HCT116 (cell line): ENCODE measurements around the gene DEF6. TPM values are rescaled to one million over a fixed set of nuclear protein-coding genes. Genes with fewer than 3 reads are reported as not detected.

Experiments used
- ATAC-seq: fragments of 200-7000 bp; cut with Tn5 transposase; 2 replicates; pipeline ENCODE4 v1.9.1; 2020; ENCODE audit warnings: mild to moderate bottlenecking, moderate library complexity
- BruUV-seq: library from RNA; stranded (reverse); fragments of 400-500 nt; replicated peaks from 2 replicates; lab custom pipeline; 2021; lab: Mats Ljungman, UMichigan
- CTCF ChIA-PET: fragments of 300-600 bp; sonication (Branson Sonifier 250); formaldehyde crosslinking; loops from one replicate; lab custom pipeline; 2021; ENCODE audit warnings: antibody characterized with exemption; lab: Charles Lee
- POLR2A ChIA-PET: fragments of 300-600, 350-600 bp; sonication (Branson Sonifier 250); formaldehyde crosslinking; loops from one replicate; lab custom pipeline; 2021; ENCODE audit warnings: antibody characterized with exemption; lab: Charles Lee
- RAD21 ChIA-PET, 2 experiments: fragments of 300-600 bp; sonication (Branson Sonifier 250); formaldehyde crosslinking; loops; one replicate each; lab custom pipeline; 2023; ENCODE audit warnings: low total read pairs in 2 of 2; ENCODE audit not compliant: uncharacterized antibody in 2 of 2, unreplicated experiment in 2 of 2, low non-redundant PET in 1 of 2; lab: Charles Lee
- DNase-seq: peaks from one replicate; pipeline ENCODE4 v3.0.0-alpha.2; 2010; ENCODE audit warnings: low read depth, low spot score
- H2AFZ ChIP-seq: fragments of 200-600 bp; shearing (Covaris generic), sonication (generic); 2 replicates; pipeline ENCODE4 v1.6.1; 2017; ENCODE audit warnings: low read depth, mixed run types, mixed read lengths, antibody characterized with exemption, low read length; ENCODE audit not compliant: poor library complexity, severe bottlenecking
- H3K27ac ChIP-seq: 2 replicates; pipeline ENCODE4 v1.5.1; 2012; ENCODE audit warnings: low read depth, low read length
- H3K27me3 ChIP-seq: fragments of 200-600 bp; sonication (generic); 2 replicates; pipeline ENCODE4 v1.6.1; 2016; ENCODE audit warnings: mixed run types, low read length, mixed read lengths; ENCODE audit not compliant: insufficient read depth
- H3K36me3 ChIP-seq, 2 experiments: fragments of 200-500 bp in 1 of 2; fragments of 200-600 bp in 1 of 2; sonication (Bioruptor generic) in 1 of 2; sonication (generic) in 1 of 2; 2 replicates each; pipeline versions ENCODE4 v1.5.1 to v1.6.1; 2014 to 2016; ENCODE audit warnings: low read length in 2 of 2, inconsistent platforms in 1 of 2, mixed read lengths in 1 of 2, mixed run types in 1 of 2; ENCODE audit not compliant: insufficient read depth in 2 of 2, control insufficient read depth in 1 of 2
- H3K4me1 ChIP-seq, 2 experiments: fragments of 200-600 bp in 1 of 2; sonication (generic) in 1 of 2; 2 replicates each; pipeline versions ENCODE4 v1.5.1 to v1.6.1; 2012 to 2017; ENCODE audit warnings: low read length in 2 of 2, inconsistent platforms in 1 of 2, mild to moderate bottlenecking in 1 of 2, mixed read lengths in 1 of 2, mixed run types in 1 of 2, moderate library complexity in 1 of 2; ENCODE audit not compliant: insufficient read depth in 2 of 2, control insufficient read depth in 1 of 2
- H3K4me2 ChIP-seq: fragments of 200-600 bp; sonication (generic); 2 replicates; pipeline ENCODE4 v1.6.1; 2017; ENCODE audit warnings: mixed run types, low read length, mixed read lengths
- H3K4me3 ChIP-seq, 2 experiments: fragments of 200-600 bp in 1 of 2; sonication (generic) in 1 of 2; replicated peaks in 1 of 2; 2 replicates each; pipeline ENCODE4 v1.5.1; 2011 to 2016; ENCODE audit warnings: low read length in 2 of 2, control low read depth in 1 of 2, low read depth in 1 of 2, mild to moderate bottlenecking in 1 of 2, mixed read lengths in 1 of 2, mixed run types in 1 of 2
- H3K79me2 ChIP-seq: fragments of 200-600 bp; sonication (generic); 2 replicates; pipeline ENCODE4 v1.6.1; 2017; ENCODE audit warnings: mild to moderate bottlenecking, mixed run types, low read length, moderate library complexity, mixed read lengths; ENCODE audit not compliant: insufficient read depth
- H3K9ac ChIP-seq: fragments of 200-600 bp; sonication (generic); 2 replicates; pipeline ENCODE4 v1.6.1; 2016; ENCODE audit warnings: low read length, mixed read lengths
- H3K9me2 ChIP-seq: fragments of 200-600 bp; sonication (generic), shearing (Covaris generic); 2 replicates; pipeline ENCODE4 v1.6.1; 2017; ENCODE audit warnings: mixed run types, mild to moderate bottlenecking, moderate library complexity; ENCODE audit not compliant: insufficient read depth
- H3K9me3 ChIP-seq, 2 experiments: fragments of 200-500 bp in 1 of 2; fragments of 200-600 bp in 1 of 2; sonication (Bioruptor generic) in 1 of 2; sonication (generic) in 1 of 2; 2 replicates each; pipeline ENCODE4 v1.6.1; 2014 to 2017; ENCODE audit warnings: low read length in 2 of 2, mixed read lengths in 2 of 2, inconsistent platforms in 1 of 2, low read depth in 1 of 2, mild to moderate bottlenecking in 1 of 2, mixed run types in 1 of 2, moderate library complexity in 1 of 2; ENCODE audit not compliant: control insufficient read depth in 1 of 2, insufficient read depth in 1 of 2
- H4K20me1 ChIP-seq: fragments of 200-600 bp; sonication (generic), shearing (Covaris generic); 2 replicates; pipeline ENCODE4 v1.6.1; 2017; ENCODE audit warnings: mixed run types, mild to moderate bottlenecking, moderate library complexity; ENCODE audit not compliant: insufficient read depth
- EZH2 ChIP-seq: fragments of 200-600 bp; sonication (generic); IDR thresholded peaks from 2 replicates; pipeline ENCODE4 v1.6.1; 2017; ENCODE audit warnings: antibody characterized with exemption, mixed run types
- EZH2phosphoT487 ChIP-seq: fragments of 200-600 bp; IDR thresholded peaks from 2 replicates; pipeline ENCODE4 v1.6.1; 2018; ENCODE audit warnings: antibody characterized with exemption, borderline replicate concordance
- FOSL1 ChIP-seq: IDR thresholded peaks from 2 replicates; pipeline ENCODE4 v1.6.1; 2012; ENCODE audit warnings: low read depth
- POLR2AphosphoS5 ChIP-seq: IDR thresholded peaks from 2 replicates; pipeline ENCODE4 v1.6.1; 2011; ENCODE audit warnings: mild to moderate bottlenecking, low read depth, low read length, moderate library complexity
- SIN3A ChIP-seq: IDR thresholded peaks from 2 replicates; pipeline ENCODE4 v1.6.1; 2012; ENCODE audit warnings: low read depth
- SRF ChIP-seq: IDR thresholded peaks from 2 replicates; pipeline ENCODE4 v1.6.1; 2012; ENCODE audit warnings: low read depth
- ZFX ChIP-seq: fragments of 450-650 bp; IDR thresholded peaks from 2 replicates; pipeline ENCODE4 v1.6.1; 2017
- ZNF274 ChIP-seq: fragments of 200-500 bp; sonication (Bioruptor generic); IDR thresholded peaks from 2 replicates; pipeline ENCODE4 v1.6.1; 2014; ENCODE audit warnings: mild to moderate bottlenecking, low read depth, low read length, inconsistent platforms
- intact Hi-C: fragments of 100-400 bp; cut with micrococcal nuclease; formaldehyde crosslinking; loops from 2 replicates; pipeline ENCODE4 v1.10.0; 2022
- total RNA-seq: library from RNA; stranded (reverse); gene quantifications from one replicate; pipeline ENCODE4 v1.2.1, GENCODE V29; 2021; ENCODE audit not compliant: unreplicated experiment
- TF ChIP-seq, protein P1 (sequence below), 3 experiments: fragments of 200-600 bp in 1 of 3; sonication (generic) in 1 of 3; IDR thresholded peaks in 2 of 3; conservative IDR thresholded peaks in 1 of 3; 2 replicates each; pipeline ENCODE4 v1.5.1; 2012 to 2017; ENCODE audit warnings: low read depth in 2 of 3, low read length in 2 of 3, antibody characterized with exemption in 1 of 3, borderline replicate concordance in 1 of 3, control low read depth in 1 of 3, mild to moderate bottlenecking in 1 of 3, mixed read lengths in 1 of 3, mixed run types in 1 of 3, moderate library complexity in 1 of 3; ENCODE audit not compliant: insufficient read depth in 1 of 3
- TF ChIP-seq, protein P2 (sequence below): IDR thresholded peaks from 2 replicates; pipeline ENCODE4 v1.6.1; 2012; ENCODE audit warnings: low read depth

DEF6 gene
- total RNA-seq, 1 experiment from 2014 or later, result 40.4 TPM

DNA sequence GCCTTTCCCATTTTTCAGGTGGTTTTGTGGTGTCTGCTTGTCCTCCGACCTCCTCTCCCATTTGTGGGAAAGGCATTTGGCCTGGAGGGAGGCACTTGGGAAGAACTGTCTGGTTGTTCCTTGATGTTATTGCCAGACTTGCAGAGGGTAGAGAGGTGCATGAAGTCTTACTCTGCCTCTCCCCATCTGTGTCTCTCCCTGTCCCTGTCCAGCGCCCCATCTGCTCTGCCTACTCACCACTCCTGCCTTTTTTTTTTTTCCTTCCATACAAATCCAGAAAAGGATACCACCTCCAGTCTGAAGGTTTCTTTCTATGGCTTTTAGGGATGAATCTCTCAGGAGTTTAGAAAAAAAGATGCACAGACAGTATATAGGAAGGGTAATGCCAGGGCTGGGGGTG lies 64.6 kb downstream of the DEF6 start:
- H3K9me3 ChIP-seq, result no peaks in the 10 kb centered on the region
- ChIA-PET RAD21 (no interaction called here), CTCF (interaction anchor here (1.3 kb wide), 1 partner anchor 87 kb away, joined by 3 read pairs; no protein-coding TSS in a partner anchor), POLR2A (no interaction called here)
- H3K27me3 ChIP-seq, result no peaks in the 10 kb centered on the region
- no peak overlapping the region for H2AFZ ChIP-seq
- no peak overlapping the region for H3K27ac ChIP-seq
- H3K36me3 ChIP-seq, result no peaks in the 10 kb centered on the region; a peak in 1 of 4 replicates
- H3K4me3 ChIP-seq, result no peak overlapping the region
- no peak for ATAC-seq
- TF ChIP-seq ZNF274 (no peak), FOSL1 (no peak), EZH2phosphoT487 (no peak), ZFX (no peak), EZH2 (no peak), SIN3A (no peak), SRF (no peak), POLR2AphosphoS5 (no peak)
- TF ChIP-seq, protein P1, sequence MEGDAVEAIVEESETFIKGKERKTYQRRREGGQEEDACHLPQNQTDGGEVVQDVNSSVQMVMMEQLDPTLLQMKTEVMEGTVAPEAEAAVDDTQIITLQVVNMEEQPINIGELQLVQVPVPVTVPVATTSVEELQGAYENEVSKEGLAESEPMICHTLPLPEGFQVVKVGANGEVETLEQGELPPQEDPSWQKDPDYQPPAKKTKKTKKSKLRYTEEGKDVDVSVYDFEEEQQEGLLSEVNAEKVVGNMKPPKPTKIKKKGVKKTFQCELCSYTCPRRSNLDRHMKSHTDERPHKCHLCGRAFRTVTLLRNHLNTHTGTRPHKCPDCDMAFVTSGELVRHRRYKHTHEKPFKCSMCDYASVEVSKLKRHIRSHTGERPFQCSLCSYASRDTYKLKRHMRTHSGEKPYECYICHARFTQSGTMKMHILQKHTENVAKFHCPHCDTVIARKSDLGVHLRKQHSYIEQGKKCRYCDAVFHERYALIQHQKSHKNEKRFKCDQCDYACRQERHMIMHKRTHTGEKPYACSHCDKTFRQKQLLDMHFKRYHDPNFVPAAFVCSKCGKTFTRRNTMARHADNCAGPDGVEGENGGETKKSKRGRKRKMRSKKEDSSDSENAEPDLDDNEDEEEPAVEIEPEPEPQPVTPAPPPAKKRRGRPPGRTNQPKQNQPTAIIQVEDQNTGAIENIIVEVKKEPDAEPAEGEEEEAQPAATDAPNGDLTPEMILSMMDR (IDR thresholded peaks at IDR 0.05 in 2 of 3, conservative IDR thresholded peaks at IDR 0.05 in 1 of 3; ENCODE audit: borderline replicate concordance in 1 of 3, insufficient read depth in 1 of 3, low read depth in 2 of 3, low read length in 2 of 3), result no peak
- TF ChIP-seq, protein P2, sequence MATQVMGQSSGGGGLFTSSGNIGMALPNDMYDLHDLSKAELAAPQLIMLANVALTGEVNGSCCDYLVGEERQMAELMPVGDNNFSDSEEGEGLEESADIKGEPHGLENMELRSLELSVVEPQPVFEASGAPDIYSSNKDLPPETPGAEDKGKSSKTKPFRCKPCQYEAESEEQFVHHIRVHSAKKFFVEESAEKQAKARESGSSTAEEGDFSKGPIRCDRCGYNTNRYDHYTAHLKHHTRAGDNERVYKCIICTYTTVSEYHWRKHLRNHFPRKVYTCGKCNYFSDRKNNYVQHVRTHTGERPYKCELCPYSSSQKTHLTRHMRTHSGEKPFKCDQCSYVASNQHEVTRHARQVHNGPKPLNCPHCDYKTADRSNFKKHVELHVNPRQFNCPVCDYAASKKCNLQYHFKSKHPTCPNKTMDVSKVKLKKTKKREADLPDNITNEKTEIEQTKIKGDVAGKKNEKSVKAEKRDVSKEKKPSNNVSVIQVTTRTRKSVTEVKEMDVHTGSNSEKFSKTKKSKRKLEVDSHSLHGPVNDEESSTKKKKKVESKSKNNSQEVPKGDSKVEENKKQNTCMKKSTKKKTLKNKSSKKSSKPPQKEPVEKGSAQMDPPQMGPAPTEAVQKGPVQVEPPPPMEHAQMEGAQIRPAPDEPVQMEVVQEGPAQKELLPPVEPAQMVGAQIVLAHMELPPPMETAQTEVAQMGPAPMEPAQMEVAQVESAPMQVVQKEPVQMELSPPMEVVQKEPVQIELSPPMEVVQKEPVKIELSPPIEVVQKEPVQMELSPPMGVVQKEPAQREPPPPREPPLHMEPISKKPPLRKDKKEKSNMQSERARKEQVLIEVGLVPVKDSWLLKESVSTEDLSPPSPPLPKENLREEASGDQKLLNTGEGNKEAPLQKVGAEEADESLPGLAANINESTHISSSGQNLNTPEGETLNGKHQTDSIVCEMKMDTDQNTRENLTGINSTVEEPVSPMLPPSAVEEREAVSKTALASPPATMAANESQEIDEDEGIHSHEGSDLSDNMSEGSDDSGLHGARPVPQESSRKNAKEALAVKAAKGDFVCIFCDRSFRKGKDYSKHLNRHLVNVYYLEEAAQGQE, result no peak
- H3K9me2 ChIP-seq, result no peaks in the 10 kb centered on the region
- peaks cover 56 to 87% of the 10 kb centered on the region in 2 experiments for H3K4me1 ChIP-seq
- no TSS peak for BruUV-seq
- no peak for DNase-seq
- no peak overlapping the region for H3K9ac ChIP-seq
- peaks cover 59% of the 10 kb centered on the region for H3K79me2 ChIP-seq
- H3K4me2 ChIP-seq, result no peak overlapping the region
- H4K20me1 ChIP-seq, result no peaks in the 10 kb centered on the region
- intact Hi-C loops, result no loop called here
